Astrocyte (in vitro differentiated cells and primary cell): ENCODE measurements around the gene CNKSR2. TPM values are rescaled to one million over a fixed set of nuclear protein-coding genes. Genes with fewer than 3 reads are reported as not detected.
A peak's percentile ranks its signal among the peaks of the same experiment; 100 is the strongest.

Experiments
- DNase-seq: peaks from one replicate; pipeline ENCODE4 v3.0.0-alpha.2; 2010; ENCODE audit warnings: low read depth
- FAIRE-seq: peaks from 2 replicates; lab custom pipeline; 2011; peaks lifted over from hg19 to GRCh38; lab: Jason Lieb, UNC
- H2AFZ ChIP-seq: 2 replicates; pipeline ENCODE4 v1.6.0; 2012; ENCODE audit warnings: low read depth, low read length, inconsistent platforms
- H3K27ac ChIP-seq: 2 replicates; pipeline ENCODE4 v1.5.1; 2011; ENCODE audit warnings: low read depth, low read length, inconsistent platforms
- H3K27me3 ChIP-seq: 2 replicates; pipeline ENCODE4 v1.6.0; 2011; ENCODE audit warnings: low read length, inconsistent platforms; ENCODE audit not compliant: insufficient read depth
- H3K36me3 ChIP-seq: 2 replicates; pipeline ENCODE4 v1.5.1; 2011; ENCODE audit warnings: low read length, inconsistent platforms; ENCODE audit not compliant: insufficient read depth
- H3K4me1 ChIP-seq: 2 replicates; pipeline ENCODE4 v1.5.1; 2011; ENCODE audit warnings: low read length, inconsistent platforms; ENCODE audit not compliant: insufficient read depth
- H3K4me2 ChIP-seq: 2 replicates; pipeline ENCODE4 v1.6.0; 2012; ENCODE audit warnings: low read length, inconsistent platforms
- H3K4me3 ChIP-seq: 2 replicates; pipeline ENCODE4 v1.5.1; 2011; ENCODE audit warnings: low read depth, mild to moderate bottlenecking, low read length, inconsistent platforms; ENCODE audit not compliant: insufficient read depth
- H3K79me2 ChIP-seq: 2 replicates; pipeline ENCODE4 v1.6.0; 2012; ENCODE audit warnings: mild to moderate bottlenecking, low read length, inconsistent platforms; ENCODE audit not compliant: insufficient read depth
- H3K9ac ChIP-seq: 2 replicates; pipeline ENCODE4 v1.6.0; 2012; ENCODE audit warnings: mild to moderate bottlenecking, low read length, inconsistent platforms
- H3K9me3 ChIP-seq: 2 replicates; pipeline ENCODE4 v1.5.1; 2012; ENCODE audit warnings: low read depth, mild to moderate bottlenecking, low read length, inconsistent platforms; ENCODE audit not compliant: insufficient read depth
- H4K20me1 ChIP-seq: 2 replicates; pipeline ENCODE4 v1.6.0; 2012; ENCODE audit warnings: low read length, inconsistent platforms; ENCODE audit not compliant: insufficient read depth
- H3K27ac Mint-ChIP-seq: one replicate; pipeline ENCODE4 v1.8.0; 2021; ENCODE audit warnings: mild to moderate bottlenecking, mixed read lengths; ENCODE audit not compliant: unreplicated experiment
- H3K27me3 Mint-ChIP-seq: one replicate; pipeline ENCODE4 v1.8.0; 2021; ENCODE audit warnings: low read depth, mixed read lengths; ENCODE audit not compliant: unreplicated experiment
- H3K36me3 Mint-ChIP-seq: one replicate; pipeline ENCODE4 v1.8.0; 2021; ENCODE audit warnings: low read depth, mixed read lengths; ENCODE audit not compliant: unreplicated experiment
- H3K4me1 Mint-ChIP-seq: one replicate; pipeline ENCODE4 v1.8.0; 2021; ENCODE audit warnings: low read depth, mixed read lengths; ENCODE audit not compliant: unreplicated experiment
- H3K4me3 Mint-ChIP-seq: one replicate; pipeline ENCODE4 v1.8.0; 2021; ENCODE audit warnings: mild to moderate bottlenecking, moderate library complexity, mixed read lengths; ENCODE audit not compliant: unreplicated experiment
- H3K9me3 Mint-ChIP-seq: one replicate; pipeline ENCODE4 v1.8.0; 2021; ENCODE audit warnings: mild to moderate bottlenecking, mixed read lengths; ENCODE audit not compliant: unreplicated experiment
- EZH2 ChIP-seq: IDR thresholded peaks from 2 replicates; pipeline ENCODE4 v1.6.1; 2012; ENCODE audit warnings: mild to moderate bottlenecking, low read length, inconsistent platforms; ENCODE audit not compliant: insufficient read depth
- total RNA-seq: library from RNA; stranded (reverse); gene quantifications from 2 replicates; pipeline ENCODE4 v1.2.1, GENCODE V29; 2021
- TF ChIP-seq, protein P1 (sequence below): IDR thresholded peaks from 2 replicates; pipeline ENCODE4 v1.5.1; 2011; ENCODE audit warnings: low read depth, mild to moderate bottlenecking, inconsistent platforms, low read length, moderate library complexity; ENCODE audit not compliant: insufficient read depth

CNKSR2 gene
- total RNA-seq, 1 donor from 2014 or later = 4.1 TPM

DNA sequence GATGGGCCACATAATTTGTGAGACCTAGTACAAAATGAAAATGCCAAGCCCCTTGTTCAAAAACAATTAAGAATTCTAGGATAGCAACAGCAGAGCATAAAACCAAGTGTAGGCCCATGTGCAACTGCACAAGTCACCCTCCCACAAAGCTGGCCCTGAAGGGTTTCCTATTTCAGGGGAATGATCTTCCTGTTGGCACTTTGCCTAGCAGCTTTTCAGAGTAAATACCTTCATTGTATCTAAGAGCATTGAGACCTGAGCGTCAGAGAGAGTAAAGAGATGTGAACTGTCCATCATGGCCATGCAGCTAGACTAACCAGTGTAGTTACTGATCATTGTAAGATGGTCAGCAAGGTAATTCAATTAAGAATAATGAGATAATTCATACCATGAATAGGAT is 113.6 kb downstream of the CNKSR2 start:
- H3K27ac Mint-ChIP-seq = no peak overlapping the region

DNA sequence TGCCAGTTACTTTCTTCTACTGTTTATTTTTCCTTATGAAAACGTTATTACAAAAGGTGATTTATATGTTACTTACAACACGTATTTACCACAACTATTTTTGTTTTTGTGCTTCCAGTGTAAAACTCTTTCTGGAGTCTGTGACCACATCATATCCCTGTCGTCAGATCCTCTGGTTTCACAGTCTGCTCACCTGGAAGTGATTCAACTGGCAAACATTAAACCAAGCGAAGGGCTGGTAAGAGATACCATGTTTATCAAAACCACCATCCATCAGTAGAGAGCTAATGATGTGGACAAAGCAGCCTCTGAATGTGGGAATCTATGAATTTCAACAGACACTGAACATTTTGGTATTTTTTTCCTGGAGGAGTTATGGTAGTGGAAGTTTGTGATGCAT is 116.1 kb downstream of the CNKSR2 start:
- no peaks in the 10 kb centered on the region for H3K79me2 ChIP-seq
- H3K4me2 ChIP-seq = no peak overlapping the region
- Mint-ChIP-seq H3K27ac (no peak overlapping the region), H3K4me3 (no peak overlapping the region), H3K9me3 (no peaks in the 10 kb centered on the region), H3K36me3 (no peaks in the 10 kb centered on the region), H3K4me1 (no peaks in the 10 kb centered on the region), H3K27me3 (no peaks in the 10 kb centered on the region)
- peaks cover 4% of the 10 kb centered on the region for H3K4me1 ChIP-seq
- no peak overlapping the region for H3K27ac ChIP-seq
- no peaks in the 10 kb centered on the region for H3K27me3 ChIP-seq
- no peak overlapping the region for H3K9ac ChIP-seq
- no peaks in the 10 kb centered on the region for H3K36me3 ChIP-seq
- peak; percentile 59 for FAIRE-seq
- no peaks in the 10 kb centered on the region for H4K20me1 ChIP-seq
- TF ChIP-seq, protein P1, sequence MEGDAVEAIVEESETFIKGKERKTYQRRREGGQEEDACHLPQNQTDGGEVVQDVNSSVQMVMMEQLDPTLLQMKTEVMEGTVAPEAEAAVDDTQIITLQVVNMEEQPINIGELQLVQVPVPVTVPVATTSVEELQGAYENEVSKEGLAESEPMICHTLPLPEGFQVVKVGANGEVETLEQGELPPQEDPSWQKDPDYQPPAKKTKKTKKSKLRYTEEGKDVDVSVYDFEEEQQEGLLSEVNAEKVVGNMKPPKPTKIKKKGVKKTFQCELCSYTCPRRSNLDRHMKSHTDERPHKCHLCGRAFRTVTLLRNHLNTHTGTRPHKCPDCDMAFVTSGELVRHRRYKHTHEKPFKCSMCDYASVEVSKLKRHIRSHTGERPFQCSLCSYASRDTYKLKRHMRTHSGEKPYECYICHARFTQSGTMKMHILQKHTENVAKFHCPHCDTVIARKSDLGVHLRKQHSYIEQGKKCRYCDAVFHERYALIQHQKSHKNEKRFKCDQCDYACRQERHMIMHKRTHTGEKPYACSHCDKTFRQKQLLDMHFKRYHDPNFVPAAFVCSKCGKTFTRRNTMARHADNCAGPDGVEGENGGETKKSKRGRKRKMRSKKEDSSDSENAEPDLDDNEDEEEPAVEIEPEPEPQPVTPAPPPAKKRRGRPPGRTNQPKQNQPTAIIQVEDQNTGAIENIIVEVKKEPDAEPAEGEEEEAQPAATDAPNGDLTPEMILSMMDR = no peak
- no peak for TF ChIP-seq EZH2
- no peak overlapping the region for H3K4me3 ChIP-seq
- H3K9me3 ChIP-seq = no peaks in the 10 kb centered on the region
- DNase-seq = peak; percentile 23
- H2AFZ ChIP-seq = no peak overlapping the region

More for the DNA sequence above, 113.6 kb downstream of the CNKSR2 start:
- no peak overlapping the region for H3K4me3 Mint-ChIP-seq
- H3K9ac ChIP-seq = no peak overlapping the region
- no peaks in the 10 kb centered on the region for H3K4me1 Mint-ChIP-seq
- DNase-seq = peak; percentile 13
- no peak for FAIRE-seq
- H3K4me1 ChIP-seq = no peaks in the 10 kb centered on the region
- H3K36me3 ChIP-seq = no peaks in the 10 kb centered on the region
- no peak overlapping the region for H3K27ac ChIP-seq
- H3K4me3 ChIP-seq = no peak overlapping the region
- H3K9me3 ChIP-seq = no peaks in the 10 kb centered on the region
- H3K4me2 ChIP-seq = no peak overlapping the region
- no peaks in the 10 kb centered on the region for H3K27me3 Mint-ChIP-seq
- no peaks in the 10 kb centered on the region for H4K20me1 ChIP-seq
- H3K36me3 Mint-ChIP-seq = no peaks in the 10 kb centered on the region
- H3K27me3 ChIP-seq = no peaks in the 10 kb centered on the region
- no peak overlapping the region for H2AFZ ChIP-seq
- TF ChIP-seq, protein P1 = no peak
- no peak for TF ChIP-seq EZH2
- H3K79me2 ChIP-seq = no peaks in the 10 kb centered on the region
- H3K9me3 Mint-ChIP-seq = no peaks in the 10 kb centered on the region

DNA sequence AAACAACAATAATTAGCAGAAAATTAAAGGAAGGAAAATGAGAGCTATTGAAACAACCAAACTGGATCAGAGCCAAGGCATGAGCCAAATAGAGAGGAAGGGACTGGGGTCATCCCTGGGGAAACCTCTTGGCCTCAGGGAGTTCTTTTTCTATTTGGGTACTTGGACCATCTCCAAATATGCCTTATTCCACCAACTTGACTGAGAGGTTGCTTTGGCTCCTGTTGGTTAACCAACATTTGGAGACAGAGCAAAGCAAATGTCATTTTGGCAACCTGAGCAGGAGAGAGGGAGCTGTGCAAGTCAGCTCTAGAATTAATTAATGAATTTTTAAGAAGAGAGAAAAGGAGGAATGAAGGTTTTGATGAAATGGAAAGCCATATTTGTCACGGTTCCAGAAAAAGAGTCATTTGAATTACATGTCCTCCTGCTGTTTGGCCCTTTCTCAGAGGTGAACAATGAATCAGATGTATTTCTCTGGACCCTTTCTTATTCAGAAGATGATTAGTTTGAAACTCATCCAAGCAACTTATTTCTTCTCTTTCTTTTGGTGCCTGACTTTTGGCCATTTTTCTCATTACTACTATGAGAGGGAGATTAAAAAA is 119.1 kb downstream of the CNKSR2 start:
- H3K27me3 ChIP-seq = no peaks in the 10 kb centered on the region
- no peaks in the 10 kb centered on the region for H3K9me3 ChIP-seq
- DNase-seq (peak; percentile 57), FAIRE-seq (no peak)
- peak overlapping the region; percentile 47 for H3K4me2 ChIP-seq
- no peak overlapping the region for H3K27ac Mint-ChIP-seq
- TF ChIP-seq, protein P1 = no peak
- TF ChIP-seq EZH2 = no peak
- no peak overlapping the region for H3K4me3 ChIP-seq
- H4K20me1 ChIP-seq = no peaks in the 10 kb centered on the region
- H2AFZ ChIP-seq = no peak overlapping the region
- no peaks in the 10 kb centered on the region for H3K36me3 Mint-ChIP-seq
- no peak overlapping the region for H3K9ac ChIP-seq
- H3K36me3 ChIP-seq = no peaks in the 10 kb centered on the region
- no peaks in the 10 kb centered on the region for H3K27me3 Mint-ChIP-seq
- no peaks in the 10 kb centered on the region for H3K4me1 Mint-ChIP-seq
- peaks cover 4% of the 10 kb centered on the region for H3K4me1 ChIP-seq
- H3K79me2 ChIP-seq = no peaks in the 10 kb centered on the region
- no peak overlapping the region for H3K27ac ChIP-seq
- H3K9me3 Mint-ChIP-seq = no peaks in the 10 kb centered on the region
- H3K4me3 Mint-ChIP-seq = no peak overlapping the region
